Natural killer cell (primary cell): Measurements from ENCODE around the gene TMEM135. TPM values are rescaled to one million over a fixed set of nuclear protein-coding genes. Genes with fewer than 3 reads are reported as not detected.
A peak's percentile ranks its signal among the peaks of the same experiment; 100 is the strongest.
"Not testable (repeated sequence)": the region's sequence is repeated elsewhere in the genome, so short reads cannot be mapped to it uniquely, and the experiment has no call there.

Experiments used
- ATAC-seq, 3 donors: fragments of 150-1000 bp in 2 of 3; fragments of 200-7000 bp in 1 of 3; cut with Tn5 transposase; 1 replicate in 1 of 3; 2 replicates in 2 of 3; pipeline ENCODE4 v1.10.0; 2021; ENCODE audit warnings: mild to moderate bottlenecking in 2 of 3, moderate library complexity in 2 of 3
- DNase-seq, 2 donors: peaks; one replicate each; pipeline versions ENCODE4 v3.0.0 to v3.0.0-alpha.2; 2013 to 2021; ENCODE audit warnings: mixed read lengths in 1 of 2
- H3K27ac ChIP-seq: one replicate; pipeline ENCODE4 v1.5.1; 2013; ENCODE audit warnings: mild to moderate bottlenecking, low read length
- H3K27me3 ChIP-seq: one replicate; pipeline ENCODE4 v1.6.1; 2013; ENCODE audit warnings: low read length; ENCODE audit not compliant: control insufficient read depth, insufficient read depth
- H3K36me3 ChIP-seq: one replicate; pipeline ENCODE4 v1.6.1; 2013; ENCODE audit warnings: low read length; ENCODE audit not compliant: control insufficient read depth, insufficient read depth
- H3K4me1 ChIP-seq: one replicate; pipeline ENCODE4 v1.6.1; 2013; ENCODE audit warnings: low read length; ENCODE audit not compliant: control insufficient read depth, insufficient read depth
- H3K4me3 ChIP-seq: one replicate; pipeline ENCODE4 v1.5.1; 2013; ENCODE audit warnings: low read length
- H3K9me3 ChIP-seq: one replicate; pipeline ENCODE4 v1.6.1; 2013; ENCODE audit warnings: low read length; ENCODE audit not compliant: control insufficient read depth, insufficient read depth
- H3K27ac Mint-ChIP-seq, 2 donors: one replicate each; pipeline ENCODE4 v1.8.0; 2022; ENCODE audit warnings: mild to moderate bottlenecking in 2 of 2, mixed read lengths in 2 of 2, moderate library complexity in 1 of 2
- H3K27me3 Mint-ChIP-seq, 2 donors: one replicate each; pipeline ENCODE4 v1.8.0; 2022; ENCODE audit warnings: low read depth in 2 of 2, mixed read lengths in 2 of 2
- H3K36me3 Mint-ChIP-seq: one replicate; pipeline ENCODE4 v1.8.0; 2022; ENCODE audit warnings: mixed read lengths
- H3K4me1 Mint-ChIP-seq, 2 donors: one replicate each; pipeline ENCODE4 v1.8.0; 2022; ENCODE audit warnings: mixed read lengths in 2 of 2
- H3K4me3 Mint-ChIP-seq: one replicate; pipeline ENCODE4 v1.8.0; 2022; ENCODE audit warnings: mild to moderate bottlenecking, moderate library complexity, mixed read lengths
- H3K9me3 Mint-ChIP-seq, 2 donors: one replicate each; pipeline ENCODE4 v1.8.0; 2022; ENCODE audit warnings: mixed read lengths in 2 of 2
- WGBS: methylation state at CpG from one replicate; pipeline ENCODE4 v1.1.7; 2013; ENCODE audit warnings: missing lambda C conversion rate; ENCODE audit not compliant: insufficient coverage; 5-methylcytosine and 5-hydroxymethylcytosine counted together
- intact Hi-C: fragments of 100-400 bp; cut with micrococcal nuclease; formaldehyde crosslinking; loops from one replicate; pipeline ENCODE4 v1.14.2; 2022
- total RNA-seq, 4 donors: library from RNA; stranded (reverse); fragments of 120-200 nt in 1 of 4; gene quantifications; one replicate each; pipeline versions ENCODE4 v1.2.3 to v1.2.4, GENCODE V29; 2013 to 2022
- TF ChIP-seq, protein P1 (sequence below): fragments of 200-600 bp; IDR thresholded peaks from one replicate; pipeline ENCODE4 v1.8.0; 2022; ENCODE audit warnings: antibody characterized with exemption

Gene TMEM135
- total RNA-seq, 3 donors from 2014 or later (not counting 1 experiment from before 2014, with no cell fraction given): 18.8 to 42.0 (median 36.1) TPM

DNA sequence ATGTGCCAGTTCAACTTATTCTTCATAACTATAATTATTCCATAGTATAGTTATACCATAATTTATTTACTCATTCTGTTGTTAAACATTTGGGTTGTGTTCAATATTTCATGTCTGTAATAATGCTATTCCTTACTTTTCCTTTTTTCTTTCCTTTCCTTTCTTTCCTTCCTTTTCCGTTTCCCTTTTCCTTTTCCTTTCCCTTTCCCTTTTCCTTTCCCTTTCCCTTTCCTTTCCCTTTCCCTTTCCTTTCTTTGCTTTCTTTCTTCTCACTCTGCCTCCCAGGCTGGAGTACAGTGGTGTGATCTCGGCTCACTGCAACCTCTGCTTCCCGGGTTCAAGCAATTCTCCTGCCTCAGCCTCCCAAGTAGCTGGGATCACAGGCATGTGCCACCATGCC, 151.2 kb downstream of the TMEM135 start:
- H3K4me1 ChIP-seq, H3K36me3 ChIP-seq, H3K27ac Mint-ChIP-seq, H3K9me3 ChIP-seq, H3K4me3 ChIP-seq, H3K36me3 Mint-ChIP-seq, intact Hi-C loops, H3K27me3 ChIP-seq, H3K9me3 Mint-ChIP-seq, H3K27me3 Mint-ChIP-seq, H3K4me3 Mint-ChIP-seq, H3K27ac ChIP-seq, ATAC-seq, DNase-seq: not testable (repeated sequence)
- peaks cover 8 to 18% of the 10 kb centered on the region in 2 donors for H3K4me1 Mint-ChIP-seq
- WGBS: 100% methylated on average over 3 of the region's 3 CpGs

DNA sequence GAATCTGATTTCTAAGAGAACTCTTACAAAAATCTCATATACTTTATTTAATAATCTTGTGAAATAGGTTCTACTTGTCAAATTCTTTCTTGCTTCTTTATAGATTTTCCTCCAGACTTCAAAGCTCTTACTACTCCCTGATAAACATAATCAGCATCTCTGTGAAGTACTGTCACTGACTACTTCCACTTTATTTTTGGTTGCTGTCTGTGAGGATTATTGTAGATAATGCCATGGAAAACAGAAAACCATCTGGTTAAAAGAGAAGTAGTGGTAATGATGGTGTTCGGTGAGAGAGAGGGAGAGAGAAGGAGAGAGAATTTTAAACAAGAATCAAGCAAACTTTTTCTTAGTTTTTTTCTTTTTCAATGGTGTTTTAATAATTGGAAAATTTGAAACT, 152.3 kb downstream of the TMEM135 start:
- TF ChIP-seq, protein P1, sequence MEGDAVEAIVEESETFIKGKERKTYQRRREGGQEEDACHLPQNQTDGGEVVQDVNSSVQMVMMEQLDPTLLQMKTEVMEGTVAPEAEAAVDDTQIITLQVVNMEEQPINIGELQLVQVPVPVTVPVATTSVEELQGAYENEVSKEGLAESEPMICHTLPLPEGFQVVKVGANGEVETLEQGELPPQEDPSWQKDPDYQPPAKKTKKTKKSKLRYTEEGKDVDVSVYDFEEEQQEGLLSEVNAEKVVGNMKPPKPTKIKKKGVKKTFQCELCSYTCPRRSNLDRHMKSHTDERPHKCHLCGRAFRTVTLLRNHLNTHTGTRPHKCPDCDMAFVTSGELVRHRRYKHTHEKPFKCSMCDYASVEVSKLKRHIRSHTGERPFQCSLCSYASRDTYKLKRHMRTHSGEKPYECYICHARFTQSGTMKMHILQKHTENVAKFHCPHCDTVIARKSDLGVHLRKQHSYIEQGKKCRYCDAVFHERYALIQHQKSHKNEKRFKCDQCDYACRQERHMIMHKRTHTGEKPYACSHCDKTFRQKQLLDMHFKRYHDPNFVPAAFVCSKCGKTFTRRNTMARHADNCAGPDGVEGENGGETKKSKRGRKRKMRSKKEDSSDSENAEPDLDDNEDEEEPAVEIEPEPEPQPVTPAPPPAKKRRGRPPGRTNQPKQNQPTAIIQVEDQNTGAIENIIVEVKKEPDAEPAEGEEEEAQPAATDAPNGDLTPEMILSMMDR: no peak
- no peaks in the 10 kb centered on the region for H3K36me3 ChIP-seq
- Mint-ChIP-seq H3K36me3 (no peaks in the 10 kb centered on the region), H3K27ac (peak overlapping the region in 1 of 2 donors; percentile 22), H3K4me1 (peaks cover 5 to 15% of the 10 kb centered on the region in 2 donors), H3K4me3 (no peak overlapping the region), H3K9me3 (no peaks in the 10 kb centered on the region), H3K27me3 (no peaks in the 10 kb centered on the region)
- no peak for DNase-seq
- intact Hi-C loops: no loop called here
- no peaks in the 10 kb centered on the region for H3K27me3 ChIP-seq
- H3K27ac ChIP-seq: no peak overlapping the region
- H3K4me1 ChIP-seq: no peaks in the 10 kb centered on the region
- WGBS: 100% methylated on average over 1 of the region's 1 CpG
- no peak overlapping the region for H3K4me3 ChIP-seq
- ATAC-seq: no peak
- no peaks in the 10 kb centered on the region for H3K9me3 ChIP-seq

DNA sequence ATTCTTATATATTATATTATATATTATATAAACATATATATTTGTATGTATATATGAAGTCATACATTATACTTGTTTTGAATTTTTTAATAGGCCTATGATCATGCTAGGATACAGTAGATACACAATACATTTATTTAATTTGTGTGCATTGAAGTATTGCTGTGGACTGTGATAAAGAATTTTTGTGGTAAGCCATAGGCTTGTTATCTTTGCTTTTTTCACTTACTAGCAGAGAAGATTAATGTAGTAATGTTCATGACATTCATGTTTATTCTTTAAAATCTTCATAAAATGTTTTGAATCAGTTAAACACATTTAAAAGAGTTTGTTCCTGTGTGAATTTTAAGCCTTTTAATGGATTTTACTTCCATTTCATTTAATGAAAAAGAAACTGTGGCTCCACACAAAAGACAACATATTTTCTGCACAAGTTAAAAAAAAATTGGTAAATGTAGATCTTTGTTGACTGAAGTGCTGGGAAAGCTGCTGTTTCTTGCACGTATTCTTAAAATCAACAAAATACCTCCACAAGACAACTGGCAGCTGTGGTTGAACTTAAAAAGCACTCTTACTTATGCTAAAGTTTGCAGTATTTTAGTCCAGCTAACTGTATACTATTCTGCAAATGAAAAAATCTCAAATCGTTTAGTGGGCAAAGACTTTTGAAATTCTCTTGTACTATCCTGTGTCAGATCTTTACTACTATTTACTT, 156.2 kb downstream of the TMEM135 start:
- Histone ChIP-seq H3K27me3 (no peaks in the 10 kb centered on the region), H3K4me1 (no peaks in the 10 kb centered on the region), H3K27ac (no peak overlapping the region), H3K9me3 (no peaks in the 10 kb centered on the region), H3K4me3 (no peak overlapping the region), H3K36me3 (no peaks in the 10 kb centered on the region)
- ATAC-seq: no peak
- Mint-ChIP-seq H3K9me3 (no peaks in the 10 kb centered on the region), H3K27ac (no peak overlapping the region), H3K36me3 (no peaks in the 10 kb centered on the region), H3K4me1 (peaks cover 10% of the 10 kb centered on the region in 2 donors), H3K27me3 (no peaks in the 10 kb centered on the region), H3K4me3 (no peak overlapping the region)
- WGBS: 86% methylated on average over 1 of the region's 2 CpGs
- DNase-seq: no peak
- intact Hi-C loops: no loop called here
- TF ChIP-seq, protein P1: no peak

DNA sequence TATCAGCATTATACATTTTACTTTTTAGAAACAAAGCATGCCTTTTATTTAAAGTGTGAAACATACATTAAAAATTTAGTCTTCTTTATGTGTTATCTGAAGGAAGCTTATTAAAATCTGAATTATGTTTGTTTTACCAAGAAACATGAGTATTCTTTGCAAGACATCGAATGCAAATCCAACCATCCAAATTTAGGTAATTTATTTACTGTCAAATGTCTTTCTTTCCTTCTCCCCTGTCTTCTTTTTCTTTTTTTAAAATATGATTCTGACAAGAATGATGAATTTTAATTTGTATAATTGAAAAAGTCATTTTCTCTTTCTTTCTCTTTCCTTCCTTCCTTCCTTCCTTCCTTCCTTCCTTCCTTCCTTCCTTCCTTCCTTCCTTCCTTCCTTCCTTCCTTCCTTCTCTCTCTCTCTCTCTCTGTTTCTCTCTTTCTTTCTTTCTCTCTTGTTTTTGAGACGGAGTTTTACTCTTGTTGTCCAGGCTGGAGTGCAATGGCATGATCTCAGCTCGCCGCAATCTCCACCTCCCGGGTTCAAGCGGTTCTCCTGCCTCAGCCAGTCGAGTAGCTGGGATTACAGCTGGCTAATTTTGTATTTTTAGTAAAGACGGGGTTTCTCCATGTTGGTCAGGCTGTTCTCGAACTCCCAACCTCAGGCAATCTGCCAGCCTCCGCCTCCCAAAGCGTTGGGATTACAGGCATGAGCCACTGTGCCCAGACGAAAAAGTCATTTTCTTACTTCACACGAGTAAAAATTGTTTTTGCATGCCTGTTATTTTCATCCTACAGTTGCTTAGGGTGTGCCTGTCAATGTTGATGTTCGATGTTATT, 157.5 kb downstream of the TMEM135 start:
- ATAC-seq: no peak
- DNase-seq: no peak
- Histone ChIP-seq H3K36me3 (no peaks in the 10 kb centered on the region), H3K4me1 (no peaks in the 10 kb centered on the region), H3K9me3 (no peaks in the 10 kb centered on the region), H3K27me3 (no peaks in the 10 kb centered on the region), H3K4me3 (no peak overlapping the region), H3K27ac (no peak overlapping the region)
- intact Hi-C loops: no loop called here
- no peak overlapping the region for H3K27ac Mint-ChIP-seq
- H3K4me3 Mint-ChIP-seq: no peak overlapping the region
- H3K27me3 Mint-ChIP-seq: no peaks in the 10 kb centered on the region
- TF ChIP-seq, protein P1: no peak
- 92% methylated on average over 13 of the region's 14 CpGs for WGBS
- H3K4me1 Mint-ChIP-seq: peaks cover 7 to 10% of the 10 kb centered on the region in 2 donors
- no peaks in the 10 kb centered on the region for H3K36me3 Mint-ChIP-seq
- H3K9me3 Mint-ChIP-seq: no peaks in the 10 kb centered on the region
